Subcutaneous abdominal adipose tissue (tissue), 5 donors: ENCODE results near the gene CWC15.

ENCODE experiments used
- H3K27ac ChIP-seq: one replicate; pipeline ENCODE4 v1.7.0; 2013; ENCODE audit warnings: low read depth, mild to moderate bottlenecking, inconsistent platforms, low read length, moderate library complexity
- H3K27me3 ChIP-seq, 5 donors: one replicate each; pipeline ENCODE4 v1.7.0; 2013; ENCODE audit warnings: low read length in 5 of 5, inconsistent platforms in 1 of 5; ENCODE audit not compliant: control insufficient read depth in 5 of 5, insufficient read depth in 4 of 5
- H3K36me3 ChIP-seq, 5 donors: one replicate each; pipeline ENCODE4 v1.7.0; 2013; ENCODE audit warnings: low read length in 5 of 5; ENCODE audit not compliant: control insufficient read depth in 5 of 5, insufficient read depth in 5 of 5
- H3K4me1 ChIP-seq, 5 donors: one replicate each; pipeline ENCODE4 v1.7.0; 2013; ENCODE audit warnings: low read length in 5 of 5, mild to moderate bottlenecking in 3 of 5, moderate library complexity in 1 of 5; ENCODE audit not compliant: control insufficient read depth in 5 of 5, insufficient read depth in 5 of 5
- H3K4me3 ChIP-seq, 5 donors: one replicate each; pipeline ENCODE4 v1.7.0; 2013; ENCODE audit warnings: low read length in 5 of 5, low read depth in 1 of 5
- H3K9ac ChIP-seq, 5 donors: one replicate each; pipeline ENCODE4 v1.7.0; 2013; ENCODE audit warnings: low read length in 5 of 5, mild to moderate bottlenecking in 4 of 5, moderate library complexity in 3 of 5
- H3K9me3 ChIP-seq, 5 donors: one replicate each; pipeline ENCODE4 v1.7.0; 2013; ENCODE audit warnings: low read length in 5 of 5; ENCODE audit not compliant: control insufficient read depth in 5 of 5
- donor health status: healthy.
- donor health status: healthy.
- donor health status: healthy.
- donor health status: healthy.
- donor health status: healthy.

The CWC15 gene

GRCh38 chr11:94988748-94989147, 15.4 kb upstream of the CWC15 start:
- Histone ChIP-seq H3K4me1 (no peaks in the 10 kb centered on the region), H3K36me3 (no peaks in the 10 kb centered on the region), H3K27me3 (peaks cover 0 to 3% (median 0%) of the 10 kb centered on the region in 5 donors), H3K27ac (no peak overlapping the region), H3K9me3 (no peaks in the 10 kb centered on the region), H3K9ac (no peak overlapping the region), H3K4me3 (no peak overlapping the region)

- no peak overlapping the region for H3K27ac ChIP-seq
- H3K36me3 ChIP-seq, result no peaks in the 10 kb centered on the region
- no peak overlapping the region for H3K9ac ChIP-seq
- H3K4me3 ChIP-seq, result no peak overlapping the region
- H3K27me3 ChIP-seq, result peaks cover 0 to 3% (median 0%) of the 10 kb centered on the region in 5 donors
- no peaks in the 10 kb centered on the region for H3K4me1 ChIP-seq
- H3K9me3 ChIP-seq, result no peaks in the 10 kb centered on the region
Measured at GRCh38 chr11:94987378-94987777, 14.0 kb upstream of the CWC15 start.

GRCh38 chr11:94975599-94975998, 2.2 kb upstream of the CWC15 start:
- H3K27me3 ChIP-seq, result no peaks in the 10 kb centered on the region
- H3K9me3 ChIP-seq, result no peaks in the 10 kb centered on the region
- no peak overlapping the region for H3K4me3 ChIP-seq
- no peak overlapping the region for H3K9ac ChIP-seq
- no peak overlapping the region for H3K27ac ChIP-seq
- H3K4me1 ChIP-seq, result peaks cover 3 to 21% (median 15%) of the 10 kb centered on the region in 5 donors
- peaks cover 10 to 14% (median 12%) of the 10 kb centered on the region in 5 donors for H3K36me3 ChIP-seq

DNA sequence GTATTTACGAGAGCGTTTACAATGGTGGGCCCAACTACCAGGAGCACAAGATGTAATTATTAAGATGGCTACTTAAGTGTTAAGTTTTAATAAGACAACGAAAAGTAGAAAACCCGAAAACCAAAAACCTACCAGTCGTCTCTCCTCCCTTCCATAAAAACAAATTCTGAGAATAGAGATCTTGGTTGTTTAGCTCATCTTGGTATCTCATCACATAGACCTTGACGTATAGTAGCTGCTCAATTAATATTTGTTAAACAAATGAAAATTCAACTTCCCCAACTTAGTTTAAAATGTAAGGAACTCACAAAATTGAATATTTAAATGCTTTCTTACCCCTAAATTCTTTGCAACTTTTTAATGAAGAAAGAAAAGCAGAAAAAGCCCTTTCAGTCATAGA, 822 bp upstream of the CWC15 start:
- Histone ChIP-seq H3K9me3 (no peaks in the 10 kb centered on the region), H3K27ac (peak overlapping the region; percentile 78), H3K4me3 (peak overlapping the region; percentile 91 to 100 (median 98)), H3K27me3 (no peaks in the 10 kb centered on the region), H3K4me1 (peaks cover 3 to 21% (median 15%) of the 10 kb centered on the region in 5 donors), H3K9ac (peak overlapping the region in 4 of 5 donors; percentile 94 to 99 (median 96)), H3K36me3 (peaks cover 24 to 28% (median 27%) of the 10 kb centered on the region in 5 donors)

- H3K27me3 ChIP-seq, result no peaks in the 10 kb centered on the region
- H3K4me3 ChIP-seq, result peak overlapping the region; percentile 91 to 100 (median 98)
- peak overlapping the region; percentile 78 for H3K27ac ChIP-seq
- H3K9me3 ChIP-seq, result no peaks in the 10 kb centered on the region
- H3K36me3 ChIP-seq, result peaks cover 39 to 43% (median 39%) of the 10 kb centered on the region in 5 donors
- peaks cover 3 to 21% (median 15%) of the 10 kb centered on the region in 5 donors for H3K4me1 ChIP-seq
- peak overlapping the region; percentile 70 to 99 (median 96) for H3K9ac ChIP-seq
Measured at GRCh38 chr11:94972700-94973098, 657 bp downstream of the CWC15 start.

- no peaks in the 10 kb centered on the region for H3K27me3 ChIP-seq
Measured at GRCh38 chr11:94968334-94968958, 4.9 kb downstream of the CWC15 start.

DNA sequence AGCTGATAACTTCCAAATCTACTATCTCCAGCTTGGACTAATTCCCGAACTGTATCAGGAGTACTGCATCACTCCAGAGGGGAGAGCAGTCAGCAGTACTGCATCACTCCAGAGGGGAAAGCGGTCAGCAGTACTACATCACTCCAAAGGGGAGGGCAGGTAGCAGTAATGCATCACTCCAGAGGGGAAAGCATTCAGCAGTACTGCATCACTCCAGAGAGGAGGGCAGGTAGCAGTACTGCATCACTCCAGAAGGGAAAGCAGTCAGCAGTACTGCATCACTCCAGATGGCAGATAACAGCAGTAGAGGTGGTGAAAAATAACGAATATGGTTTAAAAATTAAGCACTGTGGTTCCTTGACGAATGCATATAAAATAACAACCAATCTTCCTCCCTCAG, 8.4 kb downstream of the CWC15 start:
- H3K9me3 ChIP-seq, result no peaks in the 10 kb centered on the region
- H3K4me1 ChIP-seq, result no peaks in the 10 kb centered on the region
- H3K36me3 ChIP-seq, result peaks cover 81 to 99% (median 86%) of the 10 kb centered on the region in 5 donors
- H3K9ac ChIP-seq, result no peak overlapping the region
- H3K27me3 ChIP-seq, result no peaks in the 10 kb centered on the region
- no peak overlapping the region for H3K4me3 ChIP-seq
- no peak overlapping the region for H3K27ac ChIP-seq

More at GRCh38 chr11:94968334-94968958, 4.9 kb downstream of the CWC15 start:
- Histone ChIP-seq H3K9ac (no peak overlapping the region), H3K9me3 (no peaks in the 10 kb centered on the region), H3K27ac (no peak overlapping the region), H3K4me1 (peaks cover 3 to 13% (median 11%) of the 10 kb centered on the region in 5 donors), H3K4me3 (no peak overlapping the region), H3K36me3 (peaks cover 73 to 85% (median 78%) of the 10 kb centered on the region in 5 donors)

DNA sequence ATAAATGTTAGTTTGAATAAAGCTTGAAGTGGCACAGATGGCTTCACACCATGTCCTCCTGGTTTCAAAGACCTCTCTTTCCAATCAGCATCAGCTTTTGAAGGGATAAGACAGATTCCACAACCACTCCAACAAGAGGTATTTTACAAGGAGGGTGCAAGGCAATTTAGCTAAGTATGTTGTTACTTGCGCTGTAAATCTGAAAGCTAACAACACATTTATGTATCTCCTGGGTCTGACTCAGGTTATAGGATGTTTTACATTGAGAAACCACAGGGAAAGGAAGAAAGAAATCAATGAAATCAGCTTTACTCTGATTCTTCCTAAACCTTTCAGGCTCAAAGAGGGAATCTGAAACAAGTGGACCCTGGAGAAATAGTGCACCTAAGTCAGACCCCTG, 12.1 kb downstream of the CWC15 start:
- H3K9ac ChIP-seq, result no peak overlapping the region

GRCh38 chr11:94960488-94960887, 12.9 kb downstream of the CWC15 start:
- H3K27me3 ChIP-seq, result no peaks in the 10 kb centered on the region
- peaks cover 48 to 73% (median 58%) of the 10 kb centered on the region in 5 donors for H3K36me3 ChIP-seq

More for the DNA sequence above, 12.1 kb downstream of the CWC15 start:
- no peak overlapping the region for H3K27ac ChIP-seq
- H3K9me3 ChIP-seq, result no peaks in the 10 kb centered on the region
- H3K4me3 ChIP-seq, result no peak overlapping the region
- no peaks in the 10 kb centered on the region for H3K4me1 ChIP-seq
- no peaks in the 10 kb centered on the region for H3K27me3 ChIP-seq
- peaks cover 56 to 80% (median 66%) of the 10 kb centered on the region in 5 donors for H3K36me3 ChIP-seq

DNA sequence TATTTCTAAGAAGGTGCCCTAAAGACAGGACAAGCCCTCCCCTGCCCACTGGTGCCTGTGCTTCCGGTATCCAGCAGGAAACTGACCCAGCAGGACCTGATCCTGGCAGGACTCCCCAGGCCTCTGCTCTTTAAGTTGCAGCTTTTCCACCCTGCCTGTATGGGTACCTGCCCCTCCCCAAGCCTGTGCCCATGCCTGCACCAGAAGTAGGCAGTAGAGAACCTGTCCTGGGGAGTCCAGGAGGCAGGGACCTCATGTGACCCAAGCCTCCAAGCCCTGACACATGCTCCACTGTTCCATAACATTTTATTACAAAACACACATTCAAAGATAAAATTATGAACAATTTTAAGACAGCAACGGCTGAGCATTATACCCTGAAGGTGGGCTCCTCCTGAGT, 14.2 kb downstream of the CWC15 start:
- no peaks in the 10 kb centered on the region for H3K9me3 ChIP-seq
- no peak overlapping the region for H3K27ac ChIP-seq
- no peak overlapping the region for H3K4me3 ChIP-seq
- H3K4me1 ChIP-seq, result no peaks in the 10 kb centered on the region
- peaks cover 35 to 60% (median 45%) of the 10 kb centered on the region in 5 donors for H3K36me3 ChIP-seq
- H3K9ac ChIP-seq, result no peak overlapping the region
- no peaks in the 10 kb centered on the region for H3K27me3 ChIP-seq

More at GRCh38 chr11:94960488-94960887, 12.9 kb downstream of the CWC15 start:
- no peaks in the 10 kb centered on the region for H3K4me1 ChIP-seq
- no peak overlapping the region for H3K27ac ChIP-seq
- no peak overlapping the region for H3K4me3 ChIP-seq
- H3K9me3 ChIP-seq, result no peaks in the 10 kb centered on the region
- H3K9ac ChIP-seq, result no peak overlapping the region
